ENCODE data around the gene UFM1. TPM values are rescaled to one million over a fixed set of nuclear protein-coding genes. Genes with fewer than 3 reads are reported as not detected.
A peak's percentile ranks its signal among the peaks of the same experiment; 100 is the strongest.
"Not testable (repeated sequence)": the region's sequence is repeated elsewhere in the genome, so short reads cannot be mapped to it uniquely, and the experiment has no call there.

UFM1 gene
- polyA plus RNA-seq (2012; ENCODE audit: missing spikeins) = 54.7 TPM

DNA sequence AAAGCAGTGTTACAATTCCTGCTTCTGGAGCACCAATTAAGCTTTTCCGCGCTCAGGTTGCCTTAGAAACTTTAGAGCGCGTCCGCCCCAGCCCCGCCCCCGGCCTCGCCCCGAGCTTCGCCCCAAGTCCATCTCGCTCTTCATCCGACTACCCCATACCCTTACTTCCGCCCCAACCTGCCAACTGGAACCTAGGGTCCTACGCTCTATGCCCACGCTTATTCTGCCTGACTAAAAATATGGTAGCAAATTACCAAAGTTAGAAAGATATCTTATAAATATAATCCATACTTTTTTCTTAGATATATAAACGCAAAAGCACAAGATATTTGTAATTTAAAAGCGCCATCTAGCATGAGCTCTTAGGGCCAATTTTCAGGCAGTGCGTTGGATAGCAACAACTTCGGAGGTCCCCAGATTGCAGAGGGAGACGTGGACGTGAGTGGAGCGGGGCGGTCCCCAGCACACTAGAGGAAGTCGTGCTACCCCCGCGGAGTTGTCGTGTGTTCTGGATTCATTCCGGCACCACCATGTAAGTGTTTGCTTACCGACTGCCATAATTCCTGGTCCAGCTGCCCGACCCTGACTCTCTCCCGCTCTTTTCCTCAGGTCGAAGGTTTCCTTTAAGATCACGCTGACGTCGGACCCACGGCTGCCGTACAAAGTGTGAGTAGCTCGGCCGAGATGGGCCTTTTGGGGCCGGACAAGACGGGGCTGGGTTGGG is at the start of gene UFM1:
Gene UFM1, plus strand, starts transcription at position 462 of the 724 bp plus-strand sequence. Its CDS starts 69 bp downstream, at position 531.
- TF ChIP-seq TAF1 (IDR thresholded peaks at IDR 0.05; ENCODE audit: borderline replicate concordance, low read depth, low read length) (peak; percentile 53; the same call in 1 of the 2 replicates), POLR2A (IDR thresholded peaks at IDR 0.05; ENCODE audit: low read depth, low read length) (peak; percentile 85), POLR2AphosphoS5 (IDR thresholded peaks at IDR 0.05; ENCODE audit: low read depth, low read length) (peak; percentile 93)
- FAIRE-seq = peak; percentile 95
- peak; percentile 48 for DNase-seq (ENCODE audit: insufficient read length)

GRCh38 chr13:38301236-38301635 is 48.4 kb upstream of the UFM1 start:
- FAIRE-seq (no peak), DNase-seq (ENCODE audit: insufficient read length) (no peak)
- TF ChIP-seq POLR2AphosphoS5 (IDR thresholded peaks at IDR 0.05; ENCODE audit: low read depth, low read length) (no peak), TAF1 (IDR thresholded peaks at IDR 0.05; ENCODE audit: borderline replicate concordance, low read depth, low read length) (no peak), POLR2A (IDR thresholded peaks at IDR 0.05; ENCODE audit: low read depth, low read length) (no peak)

DNA sequence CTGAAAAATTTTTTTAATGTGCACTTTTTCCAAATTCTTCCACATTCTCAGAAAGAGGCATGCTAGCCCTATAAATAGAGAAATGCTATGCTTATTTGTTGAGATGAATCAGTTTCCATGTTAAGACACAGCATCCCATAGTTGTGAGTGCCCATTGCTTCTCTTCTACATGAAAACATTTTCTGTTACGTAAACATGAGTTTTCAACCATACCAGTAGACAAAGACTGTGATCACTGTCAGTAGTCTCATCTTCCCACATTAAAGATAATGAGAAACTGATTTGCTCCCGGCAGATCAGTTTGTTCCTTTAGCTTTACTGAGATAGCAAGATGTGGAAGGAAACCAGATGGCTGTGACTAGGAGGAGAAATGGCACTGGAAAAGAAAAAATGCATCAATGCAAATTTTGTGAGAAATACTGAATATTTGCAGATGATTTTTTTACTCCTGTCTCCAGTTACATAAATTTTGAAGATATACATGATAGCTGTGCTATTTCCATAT is 45.8 kb upstream of the UFM1 start:
- FAIRE-seq (no peak), DNase-seq (ENCODE audit: insufficient read length) (no peak)

DNA sequence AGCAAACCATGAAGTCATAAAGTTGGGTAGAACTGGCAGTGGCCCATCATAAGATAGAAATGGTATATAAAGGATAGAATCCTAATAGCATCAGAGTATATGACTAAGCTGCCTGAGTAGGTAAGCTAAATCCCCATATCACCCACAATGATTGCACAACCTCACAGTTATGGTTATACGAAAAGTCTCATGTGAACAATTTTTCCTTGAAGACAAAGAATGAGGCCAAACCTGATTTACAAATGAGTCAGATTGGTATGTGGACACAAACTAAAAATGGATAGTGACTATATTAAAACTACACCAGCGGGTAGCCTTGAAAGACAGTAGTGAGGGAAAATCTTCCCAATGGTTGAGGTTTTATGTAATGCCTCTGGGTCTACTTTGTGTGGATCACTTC is 40.9 kb upstream of the UFM1 start:
- DNase-seq (ENCODE audit: insufficient read length) (no peak), FAIRE-seq (no peak)
- TF ChIP-seq TAF1 (IDR thresholded peaks at IDR 0.05; ENCODE audit: borderline replicate concordance, low read depth, low read length) (no peak), POLR2A (IDR thresholded peaks at IDR 0.05; ENCODE audit: low read depth, low read length) (no peak), POLR2AphosphoS5 (IDR thresholded peaks at IDR 0.05; ENCODE audit: low read depth, low read length) (no peak)

More for the DNA sequence above, 45.8 kb upstream of the UFM1 start:
- TF ChIP-seq TAF1 (IDR thresholded peaks at IDR 0.05; ENCODE audit: borderline replicate concordance, low read depth, low read length) = no peak
- no peak for TF ChIP-seq POLR2A (IDR thresholded peaks at IDR 0.05; ENCODE audit: low read depth, low read length)

GRCh38 chr13:38309397-38309796 is 40.3 kb upstream of the UFM1 start:
- FAIRE-seq (no peak), DNase-seq (ENCODE audit: insufficient read length) (no peak)
- no peak for TF ChIP-seq POLR2A (IDR thresholded peaks at IDR 0.05; ENCODE audit: low read depth, low read length)
- no peak for TF ChIP-seq TAF1 (IDR thresholded peaks at IDR 0.05; ENCODE audit: borderline replicate concordance, low read depth, low read length)
- TF ChIP-seq POLR2AphosphoS5 (IDR thresholded peaks at IDR 0.05; ENCODE audit: low read depth, low read length) = no peak

- DNase-seq (ENCODE audit: insufficient read length); FAIRE-seq: not testable (repeated sequence)
Observed at GRCh38 chr13:38311175-38311574, 38.5 kb upstream of the UFM1 start.

GRCh38 chr13:38316129-38316528 is 33.5 kb upstream of the UFM1 start:
- DNase-seq (ENCODE audit: insufficient read length) (no peak), FAIRE-seq (no peak)
- TF ChIP-seq TAF1 (IDR thresholded peaks at IDR 0.05; ENCODE audit: borderline replicate concordance, low read depth, low read length) (no peak), POLR2AphosphoS5 (IDR thresholded peaks at IDR 0.05; ENCODE audit: low read depth, low read length) (no peak), POLR2A (IDR thresholded peaks at IDR 0.05; ENCODE audit: low read depth, low read length) (no peak)

- no peak for FAIRE-seq
- TF ChIP-seq POLR2AphosphoS5 (IDR thresholded peaks at IDR 0.05; ENCODE audit: low read depth, low read length) (no peak), POLR2A (IDR thresholded peaks at IDR 0.05; ENCODE audit: low read depth, low read length) (no peak), TAF1 (IDR thresholded peaks at IDR 0.05; ENCODE audit: borderline replicate concordance, low read depth, low read length) (no peak)
- no peak for DNase-seq (ENCODE audit: insufficient read length)
Observed at GRCh38 chr13:38321654-38322053, 28.0 kb upstream of the UFM1 start.

- no peak for DNase-seq (ENCODE audit: insufficient read length)
- TF ChIP-seq POLR2A (IDR thresholded peaks at IDR 0.05; ENCODE audit: low read depth, low read length) (no peak), TAF1 (IDR thresholded peaks at IDR 0.05; ENCODE audit: borderline replicate concordance, low read depth, low read length) (no peak), POLR2AphosphoS5 (IDR thresholded peaks at IDR 0.05; ENCODE audit: low read depth, low read length) (no peak)
- FAIRE-seq = no peak
Observed at GRCh38 chr13:38325426-38325825, 24.2 kb upstream of the UFM1 start.

DNA sequence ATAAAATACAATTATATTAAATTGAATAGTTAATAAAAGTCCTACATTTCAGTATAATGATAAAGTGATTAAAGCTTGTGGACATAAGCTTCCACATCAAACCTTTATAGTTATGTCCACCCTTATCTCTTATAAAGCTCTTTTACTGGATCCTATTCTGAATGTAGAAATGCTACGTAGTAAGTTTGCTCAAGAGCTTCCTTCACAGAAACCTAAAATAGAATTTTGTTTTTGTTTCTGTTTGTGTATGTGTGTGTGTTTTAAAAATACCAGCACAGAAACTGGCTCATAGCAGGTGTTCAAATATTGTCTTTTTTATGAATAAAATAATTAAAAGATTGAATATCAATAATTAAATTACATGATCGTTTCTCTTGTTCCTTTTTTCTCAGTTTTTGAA is 21.0 kb upstream of the UFM1 start:
- TF ChIP-seq TAF1 (IDR thresholded peaks at IDR 0.05; ENCODE audit: borderline replicate concordance, low read depth, low read length) = no peak
- no peak for TF ChIP-seq POLR2A (IDR thresholded peaks at IDR 0.05; ENCODE audit: low read depth, low read length)
- no peak for TF ChIP-seq POLR2AphosphoS5 (IDR thresholded peaks at IDR 0.05; ENCODE audit: low read depth, low read length)
- DNase-seq (ENCODE audit: insufficient read length) (no peak), FAIRE-seq (no peak)

GRCh38 chr13:38334845-38335244 is 14.8 kb upstream of the UFM1 start:
- FAIRE-seq = no peak
- no peak for TF ChIP-seq TAF1 (IDR thresholded peaks at IDR 0.05; ENCODE audit: borderline replicate concordance, low read depth, low read length)

GRCh38 chr13:38338089-38338488 is 11.6 kb upstream of the UFM1 start:
- no peak for DNase-seq (ENCODE audit: insufficient read length)
- TF ChIP-seq TAF1 (IDR thresholded peaks at IDR 0.05; ENCODE audit: borderline replicate concordance, low read depth, low read length) (no peak), POLR2A (IDR thresholded peaks at IDR 0.05; ENCODE audit: low read depth, low read length) (no peak), POLR2AphosphoS5 (IDR thresholded peaks at IDR 0.05; ENCODE audit: low read depth, low read length) (no peak)
- FAIRE-seq = no peak

More at GRCh38 chr13:38334845-38335244, 14.8 kb upstream of the UFM1 start:
- DNase-seq (ENCODE audit: insufficient read length) = no peak

Measured in GM12892 (cell line).